GM21737 (cell line): ENCODE results near the gene RPS6KA2.
A peak's percentile ranks its signal among the peaks of the same experiment; 100 is the strongest.
"Not testable (repeated sequence)": the region's sequence is repeated elsewhere in the genome, so short reads cannot be mapped to it uniquely, and the experiment has no call there.

Source experiments
- ATAC-seq: cut with Tn5 transposase; IDR thresholded peaks from one replicate; pipeline ENCODE4 v1.9.1; 2021; ENCODE audit warnings: mild to moderate bottlenecking, moderate library complexity; ENCODE audit not compliant: unreplicated experiment

The RPS6KA2 gene

GRCh38 chr6:166386111-166386510 lies 240.9 kb downstream of the RPS6KA2 start:
- no peak for ATAC-seq

GRCh38 chr6:166383802-166384363 lies 243.2 kb downstream of the RPS6KA2 start:
- ATAC-seq: not testable (repeated sequence)

- peak; percentile 77 for ATAC-seq
Observed at GRCh38 chr6:166382933-166383801, 243.9 kb downstream of the RPS6KA2 start, which contains the start of gene MPC1. Gene MPC1, minus strand, starts transcription at chr6:166382940. Its CDS starts 64 bp downstream, at chr6:166382876.

GRCh38 chr6:166382500-166382932 lies 244.5 kb downstream of the RPS6KA2 start:
- peak; percentile 2 for ATAC-seq

GRCh38 chr6:166381733-166382499 lies 245.1 kb downstream of the RPS6KA2 start:
- ATAC-seq: peak; percentile 61

- ATAC-seq: no peak
Observed at GRCh38 chr6:166381381-166381732, 245.7 kb downstream of the RPS6KA2 start.

- ATAC-seq: no peak
Observed at GRCh38 chr6:166379800-166380199, 247.3 kb downstream of the RPS6KA2 start.

GRCh38 chr6:166379103-166379586 lies 247.9 kb downstream of the RPS6KA2 start:
- ATAC-seq: no peak

- no peak for ATAC-seq
Observed at GRCh38 chr6:166377721-166378120, 249.3 kb downstream of the RPS6KA2 start.

GRCh38 chr6:166375013-166375412 lies 252.0 kb downstream of the RPS6KA2 start:
- ATAC-seq: no peak

GRCh38 chr6:166370489-166370888 lies 256.6 kb downstream of the RPS6KA2 start:
- ATAC-seq: no peak

- no peak for ATAC-seq
Observed at GRCh38 chr6:166369782-166370181, 257.3 kb downstream of the RPS6KA2 start.

- ATAC-seq: no peak
Observed at GRCh38 chr6:166366921-166367320, 260.1 kb downstream of the RPS6KA2 start.

GRCh38 chr6:166365806-166366205 lies 261.2 kb downstream of the RPS6KA2 start:
- ATAC-seq: no peak

GRCh38 chr6:166365221-166365620 lies 261.8 kb downstream of the RPS6KA2 start:
- no peak for ATAC-seq

GRCh38 chr6:166364456-166364855 lies 262.6 kb downstream of the RPS6KA2 start:
- no peak for ATAC-seq

- not testable (repeated sequence) for ATAC-seq
Observed at GRCh38 chr6:166362427-166362826, 264.6 kb downstream of the RPS6KA2 start.

- no peak for ATAC-seq
Observed at GRCh38 chr6:166361077-166361429, 266.0 kb downstream of the RPS6KA2 start.

GRCh38 chr6:166360243-166361076 lies 266.6 kb downstream of the RPS6KA2 start:
- ATAC-seq: no peak
